Right lobe of liver (tissue), 6 donors: Measurements from ENCODE around the gene PLCB1. TPM values are rescaled to one million over a fixed set of nuclear protein-coding genes. Genes with fewer than 3 reads are reported as not detected.

Experiments
- ATAC-seq, 4 donors: fragments of 200-7000 bp; cut with Tn5 transposase; one replicate each; pipeline ENCODE4 v1.9.1; 2020; ENCODE audit warnings: mild to moderate bottlenecking in 4 of 4, moderate library complexity in 4 of 4
- DNase-seq, 3 donors: peaks; one replicate each; pipeline ENCODE4 v3.0.0-alpha.2; 2020
- H3K27ac ChIP-seq, 3 donors: fragments of 200-600 bp; one replicate each; pipeline ENCODE4 v1.8.0; 2022
- H3K27me3 ChIP-seq, 2 donors: fragments of 200-600 bp; one replicate each; pipeline ENCODE4 v1.8.0; 2022
- H3K36me3 ChIP-seq, 4 donors: fragments of 200-600 bp; sonication (generic) in 1 of 4; one replicate each; pipeline versions ENCODE4 v1.5.1 to v1.8.0; 2017 to 2022; ENCODE audit warnings: control low read depth in 1 of 4
- H3K4me1 ChIP-seq, 4 donors: fragments of 200-600 bp; sonication (generic) in 1 of 4; one replicate each; pipeline versions ENCODE4 v1.5.1 to v1.8.0; 2017 to 2022; ENCODE audit warnings: control low read depth in 1 of 4
- H3K4me3 ChIP-seq, 3 donors: fragments of 200-600 bp; one replicate each; pipeline ENCODE4 v1.8.0; 2022
- H3K9me3 ChIP-seq, 4 donors: fragments of 200-600 bp; sonication (generic) in 1 of 4; one replicate each; pipeline versions ENCODE4 v1.5.1 to v1.8.0; 2017 to 2022; ENCODE audit warnings: control low read depth in 1 of 4
- CTCF ChIP-seq, 4 donors: fragments of 200-600 bp in 3 of 4; fragments of 450-650 bp in 1 of 4; IDR thresholded peaks; one replicate each; pipeline versions ENCODE4 v1.5.1 to v1.8.0; 2016 to 2022; ENCODE audit warnings: antibody characterized with exemption in 4 of 4, mild to moderate bottlenecking in 2 of 4
- POLR2A ChIP-seq: fragments of 450-650 bp; IDR thresholded peaks from one replicate; pipeline ENCODE4 v1.6.1; 2017; ENCODE audit warnings: antibody characterized with exemption, mild to moderate bottlenecking
- WGBS: methylation state at CpG from one replicate; pipeline ENCODE4 v1.1.6; 2018; ENCODE audit warnings: low coverage, low lambda C conversion rate; ENCODE audit not compliant: insufficient coverage; ENCODE audit errors: missing lambda C conversion rate; 5-methylcytosine and 5-hydroxymethylcytosine counted together
- intact Hi-C, 2 donors: fragments of 100-400 bp; cut with DNase I; formaldehyde crosslinking; loops; one replicate each; pipeline versions ENCODE4 v1.11.2 to v1.14.1; 2022
- total RNA-seq, 6 experiments: library from RNA; depleted of rRNA in 2 of 6; stranded (reverse); fragments of >200 nt in 2 of 6; fragmentation: NEBNext Ultra II Directional in 3 of 6; extraction: Animal tissue kit (Norgen Biotek cat#: 25700) in 3 of 6; gene quantifications; one replicate each; pipeline versions ENCODE4 v1.1.0 to v1.2.4, GENCODE V29; 2016 to 2023
- donor health status: DM: no; HTN: yes; CAD: no.
- donor health status: DM: no; HTN: no; CAD: no.
- donor health status: DM: no; HTN: no; CAD: no.
- donor health status: DM: no; HTN: yes; CAD: no.
- donor health status: DM: no; HTN: yes; CAD: no.

PLCB1 gene
- total RNA-seq, 6 experiments from 2014 or later: 5.0 to 9.9 (median 5.7) TPM

- no peaks in the 10 kb centered on the region for H3K36me3 ChIP-seq
- no peaks in the 10 kb centered on the region for H3K4me1 ChIP-seq
- TF ChIP-seq CTCF (IDR thresholded peaks at IDR 0.05) (no peak), POLR2A (no peak)
- intact Hi-C loops: no loop called here
- DNase-seq (no peak), ATAC-seq (no peak)
- no peak overlapping the region for H3K27ac ChIP-seq
- H3K9me3 ChIP-seq: no peaks in the 10 kb centered on the region
- H3K27me3 ChIP-seq: no peaks in the 10 kb centered on the region
- no peak overlapping the region for H3K4me3 ChIP-seq
- 85% methylated on average over 2 of the region's 2 CpGs for WGBS
Measured at GRCh38 chr20:8673116-8673515, 541.0 kb downstream of the PLCB1 start.

- H3K9me3 ChIP-seq: peaks cover 0 to 2% (median 0%) of the 10 kb centered on the region in 4 donors
- no peak for DNase-seq
- ATAC-seq: no peak
- 87% methylated on average over 9 of the region's 10 CpGs for WGBS
- intact Hi-C loops: no loop called here
- TF ChIP-seq CTCF (IDR thresholded peaks at IDR 0.05): no peak
- TF ChIP-seq POLR2A: no peak
- no peaks in the 10 kb centered on the region for H3K36me3 ChIP-seq
- no peaks in the 10 kb centered on the region for H3K4me1 ChIP-seq
- no peak overlapping the region for H3K4me3 ChIP-seq
- no peaks in the 10 kb centered on the region for H3K27me3 ChIP-seq
- H3K27ac ChIP-seq: no peak overlapping the region
Measured at GRCh38 chr20:8675896-8676295, 543.8 kb downstream of the PLCB1 start.

GRCh38 chr20:8678098-8678776 is 546.2 kb downstream of the PLCB1 start:
- DNase-seq (no peak), ATAC-seq (no peak)
- intact Hi-C loops: no loop called here
- WGBS: 71% methylated on average over 5 of the region's 5 CpGs
- H3K4me3 ChIP-seq: no peak overlapping the region
- TF ChIP-seq POLR2A: no peak
- no peak for TF ChIP-seq CTCF (IDR thresholded peaks at IDR 0.05)
- H3K4me1 ChIP-seq: no peaks in the 10 kb centered on the region
- H3K27me3 ChIP-seq: no peaks in the 10 kb centered on the region
- H3K36me3 ChIP-seq: no peaks in the 10 kb centered on the region
- H3K9me3 ChIP-seq: peaks cover 0 to 2% (median 0%) of the 10 kb centered on the region in 4 donors
- no peak overlapping the region for H3K27ac ChIP-seq

- no peak overlapping the region for H3K27ac ChIP-seq
- 75% methylated on average over 1 of the region's 1 CpG for WGBS
- H3K27me3 ChIP-seq: no peaks in the 10 kb centered on the region
- H3K4me3 ChIP-seq: no peak overlapping the region
- no peak for DNase-seq
- TF ChIP-seq POLR2A (no peak), CTCF (IDR thresholded peaks at IDR 0.05) (no peak)
- H3K9me3 ChIP-seq: no peaks in the 10 kb centered on the region
- no peaks in the 10 kb centered on the region for H3K36me3 ChIP-seq
- intact Hi-C loops: no loop called here
- ATAC-seq: no peak
- no peaks in the 10 kb centered on the region for H3K4me1 ChIP-seq
Measured at GRCh38 chr20:8689337-8689736, 557.3 kb downstream of the PLCB1 start.

GRCh38 chr20:8690074-8690473 is 558.0 kb downstream of the PLCB1 start:
- Histone ChIP-seq H3K4me1 (no peaks in the 10 kb centered on the region), H3K9me3 (no peaks in the 10 kb centered on the region), H3K36me3 (no peaks in the 10 kb centered on the region), H3K27me3 (no peaks in the 10 kb centered on the region), H3K27ac (no peak overlapping the region), H3K4me3 (no peak overlapping the region)
- ATAC-seq (no peak), DNase-seq (no peak)
- intact Hi-C loops: no loop called here
- TF ChIP-seq CTCF (IDR thresholded peaks at IDR 0.05) (no peak), POLR2A (no peak)
